Lower lobe of right lung (tissue), 2 donors: Measurements from ENCODE around the gene MAD1L1. TPM values are rescaled to one million over a fixed set of nuclear protein-coding genes. Genes with fewer than 3 reads are reported as not detected.

ENCODE experiments used
- ATAC-seq, 2 donors: fragments of 200-7000 bp; cut with Tn5 transposase; one replicate each; pipeline ENCODE4 v1.9.1; 2020 to 2022; ENCODE audit warnings: mild to moderate bottlenecking in 2 of 2, moderate library complexity in 2 of 2
- DNase-seq: peaks from one replicate; pipeline ENCODE4 v3.0.0-alpha.2; 2020
- H3K27ac ChIP-seq: fragments of 200-600 bp; one replicate; pipeline ENCODE4 v1.8.0; 2022
- H3K27me3 ChIP-seq: fragments of 200-600 bp; one replicate; pipeline ENCODE4 v1.8.0; 2022; ENCODE audit warnings: low read depth
- H3K36me3 ChIP-seq: fragments of 200-600 bp; one replicate; pipeline ENCODE4 v1.8.0; 2022; ENCODE audit warnings: mild to moderate bottlenecking
- H3K4me1 ChIP-seq: fragments of 200-600 bp; one replicate; pipeline ENCODE4 v1.8.0; 2022
- H3K4me3 ChIP-seq: fragments of 200-600 bp; one replicate; pipeline ENCODE4 v1.8.0; 2022; ENCODE audit warnings: mild to moderate bottlenecking
- H3K9me3 ChIP-seq: fragments of 200-600 bp; one replicate; pipeline ENCODE4 v1.8.0; 2022
- CTCF ChIP-seq: fragments of 200-600 bp; IDR thresholded peaks from one replicate; pipeline ENCODE4 v1.8.0; 2022; ENCODE audit warnings: antibody characterized with exemption, mild to moderate bottlenecking
- intact Hi-C: fragments of 100-400 bp; cut with DNase I; formaldehyde crosslinking; loops from one replicate; pipeline ENCODE4 v1.11.0; 2022
- total RNA-seq: library from RNA; stranded (reverse); fragmentation: NEBNext Ultra II Directional; extraction: Animal tissue kit (Norgen Biotek cat#: 25700); gene quantifications from one replicate; pipeline ENCODE4 v1.2.1, GENCODE V29; 2021
- donor health status: DM: no; HTN: yes; CAD: no; lungs with severe emphysema.

The MAD1L1 gene
- total RNA-seq, 1 donor from 2014 or later: 44.5 TPM

GRCh38 chr7:2109251-2109872, 123.4 kb downstream of the MAD1L1 start:
- H3K27me3 ChIP-seq: no peaks in the 10 kb centered on the region
- intact Hi-C loops: no loop called here

GRCh38 chr7:2108501-2109250, 124.1 kb downstream of the MAD1L1 start:
- intact Hi-C loops: no loop called here

More at GRCh38 chr7:2109251-2109872, 123.4 kb downstream of the MAD1L1 start:
- ATAC-seq (no peak), DNase-seq (no peak)
- H3K9me3 ChIP-seq: no peaks in the 10 kb centered on the region
- peaks cover 50% of the 10 kb centered on the region for H3K4me1 ChIP-seq
- no peak overlapping the region for H3K27ac ChIP-seq
- TF ChIP-seq CTCF: no peak
- no peaks in the 10 kb centered on the region for H3K36me3 ChIP-seq
- no peak overlapping the region for H3K4me3 ChIP-seq

GRCh38 chr7:2108071-2108455, 124.7 kb downstream of the MAD1L1 start:
- Histone ChIP-seq H3K27me3 (no peaks in the 10 kb centered on the region), H3K27ac (no peak overlapping the region), H3K4me1 (peaks cover 60% of the 10 kb centered on the region), H3K4me3 (no peak overlapping the region), H3K9me3 (no peaks in the 10 kb centered on the region), H3K36me3 (no peaks in the 10 kb centered on the region)
- intact Hi-C loops: no loop called here
- DNase-seq (no peak), ATAC-seq (no peak)
- no peak for TF ChIP-seq CTCF

More at GRCh38 chr7:2108501-2109250, 124.1 kb downstream of the MAD1L1 start:
- ATAC-seq (no peak), DNase-seq (no peak)
- H3K9me3 ChIP-seq: no peaks in the 10 kb centered on the region
- no peak overlapping the region for H3K4me3 ChIP-seq
- peaks cover 57% of the 10 kb centered on the region for H3K4me1 ChIP-seq
- TF ChIP-seq CTCF: no peak
- no peak overlapping the region for H3K27ac ChIP-seq
- no peaks in the 10 kb centered on the region for H3K27me3 ChIP-seq
- no peaks in the 10 kb centered on the region for H3K36me3 ChIP-seq

GRCh38 chr7:2107386-2108070, 125.2 kb downstream of the MAD1L1 start:
- no peak overlapping the region for H3K27ac ChIP-seq
- no peaks in the 10 kb centered on the region for H3K27me3 ChIP-seq
- no peaks in the 10 kb centered on the region for H3K9me3 ChIP-seq
- DNase-seq (no peak), ATAC-seq (no peak)
- no peaks in the 10 kb centered on the region for H3K36me3 ChIP-seq
- no peak for TF ChIP-seq CTCF
- intact Hi-C loops: no loop called here
- no peak overlapping the region for H3K4me3 ChIP-seq
- H3K4me1 ChIP-seq: peaks cover 55% of the 10 kb centered on the region

GRCh38 chr7:2106924-2107323, 125.8 kb downstream of the MAD1L1 start:
- H3K9me3 ChIP-seq: no peaks in the 10 kb centered on the region
- ATAC-seq (no peak), DNase-seq (no peak)
- H3K4me1 ChIP-seq: peaks cover 49% of the 10 kb centered on the region
- intact Hi-C loops: no loop called here
- TF ChIP-seq CTCF: no peak
- no peaks in the 10 kb centered on the region for H3K36me3 ChIP-seq
- no peak overlapping the region for H3K27ac ChIP-seq
- no peaks in the 10 kb centered on the region for H3K27me3 ChIP-seq
- no peak overlapping the region for H3K4me3 ChIP-seq
